Measurements from ENCODE around the gene KCNMA1. TPM values are rescaled to one million over a fixed set of nuclear protein-coding genes. Genes with fewer than 3 reads are reported as not detected.

Gene KCNMA1
- total and polyA plus RNA-seq, 8 donors: 0.92 to 155 (median 54.3) TPM

GRCh38 chr10:77482072-77482471 lies 155.5 kb downstream of the KCNMA1 start:
- Histone ChIP-seq H3K4me3 (no peak overlapping the region), H3K9me3 (no peaks in the 10 kb centered on the region), H3K27me3 (no peaks in the 10 kb centered on the region), H3K27ac (no peak overlapping the region), H3K36me3 (no peaks in the 10 kb centered on the region), H3K4me1 (peaks cover 0 to 18% (median 9%) of the 10 kb centered on the region in 4 donors)
- 42 to 70% (median 51%) methylated on average over 2 of the region's 2 CpGs for WGBS, 5 donors
- intact Hi-C loops (cut with DNase I; ENCODE audit: low total_unique reads): no loop called here
- no peak for DNase-seq
- TF ChIP-seq POLR2AphosphoS5 (IDR thresholded peaks at IDR 0.05): no peak
- TF ChIP-seq, protein P1, sequence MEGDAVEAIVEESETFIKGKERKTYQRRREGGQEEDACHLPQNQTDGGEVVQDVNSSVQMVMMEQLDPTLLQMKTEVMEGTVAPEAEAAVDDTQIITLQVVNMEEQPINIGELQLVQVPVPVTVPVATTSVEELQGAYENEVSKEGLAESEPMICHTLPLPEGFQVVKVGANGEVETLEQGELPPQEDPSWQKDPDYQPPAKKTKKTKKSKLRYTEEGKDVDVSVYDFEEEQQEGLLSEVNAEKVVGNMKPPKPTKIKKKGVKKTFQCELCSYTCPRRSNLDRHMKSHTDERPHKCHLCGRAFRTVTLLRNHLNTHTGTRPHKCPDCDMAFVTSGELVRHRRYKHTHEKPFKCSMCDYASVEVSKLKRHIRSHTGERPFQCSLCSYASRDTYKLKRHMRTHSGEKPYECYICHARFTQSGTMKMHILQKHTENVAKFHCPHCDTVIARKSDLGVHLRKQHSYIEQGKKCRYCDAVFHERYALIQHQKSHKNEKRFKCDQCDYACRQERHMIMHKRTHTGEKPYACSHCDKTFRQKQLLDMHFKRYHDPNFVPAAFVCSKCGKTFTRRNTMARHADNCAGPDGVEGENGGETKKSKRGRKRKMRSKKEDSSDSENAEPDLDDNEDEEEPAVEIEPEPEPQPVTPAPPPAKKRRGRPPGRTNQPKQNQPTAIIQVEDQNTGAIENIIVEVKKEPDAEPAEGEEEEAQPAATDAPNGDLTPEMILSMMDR (IDR thresholded peaks at IDR 0.05): no peak
- TF ChIP-seq POLR2A (IDR thresholded peaks at IDR 0.05): no peak
- no peak for TF ChIP-seq EP300 (IDR thresholded peaks at IDR 0.05)

DNA sequence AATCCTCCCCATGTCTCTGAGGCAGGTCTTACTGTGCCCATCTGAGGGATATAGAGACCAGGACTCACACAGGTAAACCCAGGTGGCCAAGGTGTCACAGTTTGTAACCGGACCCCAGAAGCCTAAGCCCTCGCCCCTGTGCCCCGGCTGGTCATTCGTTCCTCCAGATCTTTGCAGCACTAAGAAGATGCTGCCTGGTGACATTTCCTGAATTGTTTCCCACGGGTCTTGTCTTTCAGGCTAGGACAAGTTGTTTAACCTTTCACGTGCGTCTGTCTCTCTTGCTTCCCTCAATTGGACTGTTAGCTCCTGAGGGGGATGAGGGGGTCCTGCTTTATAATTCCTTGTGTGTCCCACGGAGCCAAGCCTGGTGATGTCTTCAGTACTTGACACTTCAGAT lies 158.0 kb downstream of the KCNMA1 start:
- no peak overlapping the region for H3K27ac ChIP-seq
- WGBS, 5 donors: 58 to 81% (median 65%) methylated on average over 8 of the region's 8 CpGs

GRCh38 chr10:77478962-77479359 lies 158.6 kb downstream of the KCNMA1 start:
- Histone ChIP-seq H3K9me3 (no peaks in the 10 kb centered on the region), H3K4me1 (peaks cover 0 to 26% (median 10%) of the 10 kb centered on the region in 4 donors), H3K27ac (no peak overlapping the region), H3K4me3 (no peak overlapping the region), H3K36me3 (no peaks in the 10 kb centered on the region), H3K27me3 (no peaks in the 10 kb centered on the region)
- intact Hi-C loops (cut with DNase I; ENCODE audit: low total_unique reads): no loop called here
- DNase-seq: no peak
- 62 to 78% (median 70%) methylated on average over 5 of the region's 5 CpGs for WGBS, 5 donors
- TF ChIP-seq POLR2A (IDR thresholded peaks at IDR 0.05): no peak
- TF ChIP-seq, protein P1 (IDR thresholded peaks at IDR 0.05): no peak

More for the DNA sequence above, 158.0 kb downstream of the KCNMA1 start:
- H3K4me3 ChIP-seq: no peak overlapping the region
- intact Hi-C loops (cut with DNase I; ENCODE audit: low total_unique reads): no loop called here
- H3K4me1 ChIP-seq: peaks cover 0 to 26% (median 9%) of the 10 kb centered on the region in 4 donors
- TF ChIP-seq, protein P1 (IDR thresholded peaks at IDR 0.05): no peak
- TF ChIP-seq EP300 (IDR thresholded peaks at IDR 0.05) (no peak), POLR2AphosphoS5 (IDR thresholded peaks at IDR 0.05) (no peak), POLR2A (IDR thresholded peaks at IDR 0.05) (no peak)
- no peaks in the 10 kb centered on the region for H3K36me3 ChIP-seq
- H3K27me3 ChIP-seq: no peaks in the 10 kb centered on the region
- no peaks in the 10 kb centered on the region for H3K9me3 ChIP-seq
- DNase-seq: no peak

GRCh38 chr10:77478247-77478961 lies 159.2 kb downstream of the KCNMA1 start:
- Histone ChIP-seq H3K4me3 (no peak overlapping the region), H3K27ac (no peak overlapping the region), H3K4me1 (peaks cover 0 to 26% (median 10%) of the 10 kb centered on the region in 4 donors), H3K27me3 (no peaks in the 10 kb centered on the region), H3K9me3 (no peaks in the 10 kb centered on the region), H3K36me3 (no peaks in the 10 kb centered on the region)
- WGBS, 5 donors: 68 to 78% (median 75%) methylated on average over 4 of the region's 4 CpGs
- TF ChIP-seq EP300 (IDR thresholded peaks at IDR 0.05) (no peak), POLR2AphosphoS5 (IDR thresholded peaks at IDR 0.05) (peak in 1 of 3 donors; percentile 34), POLR2A (IDR thresholded peaks at IDR 0.05) (no peak)
- DNase-seq: no peak
- intact Hi-C loops (cut with DNase I; ENCODE audit: low total_unique reads): no loop called here

- no peak for DNase-seq
- H3K36me3 ChIP-seq: no peaks in the 10 kb centered on the region
- H3K4me3 ChIP-seq: no peak overlapping the region
- no peak for TF ChIP-seq POLR2AphosphoS5 (IDR thresholded peaks at IDR 0.05)
- TF ChIP-seq, protein P1 (IDR thresholded peaks at IDR 0.05): no peak
- no peak for TF ChIP-seq POLR2A (IDR thresholded peaks at IDR 0.05)
- no peak for TF ChIP-seq EP300 (IDR thresholded peaks at IDR 0.05)
- 36 to 82% (median 69%) methylated on average over 1 of the region's 1 CpG for WGBS, 5 donors
- peaks cover 0 to 25% (median 10%) of the 10 kb centered on the region in 4 donors for H3K4me1 ChIP-seq
- no peaks in the 10 kb centered on the region for H3K9me3 ChIP-seq
- H3K27me3 ChIP-seq: no peaks in the 10 kb centered on the region
- H3K27ac ChIP-seq: no peak overlapping the region
- intact Hi-C loops (cut with DNase I; ENCODE audit: low total_unique reads): no loop called here
Measured at GRCh38 chr10:77475522-77475921, 162.1 kb downstream of the KCNMA1 start.
